ENCODE measurements around the gene MAD1L1. TPM values are rescaled to one million over a fixed set of nuclear protein-coding genes. Genes with fewer than 3 reads are reported as not detected.

Gene MAD1L1
- total RNA-seq, 1 donor from 2014 or later = 16.2 TPM

DNA sequence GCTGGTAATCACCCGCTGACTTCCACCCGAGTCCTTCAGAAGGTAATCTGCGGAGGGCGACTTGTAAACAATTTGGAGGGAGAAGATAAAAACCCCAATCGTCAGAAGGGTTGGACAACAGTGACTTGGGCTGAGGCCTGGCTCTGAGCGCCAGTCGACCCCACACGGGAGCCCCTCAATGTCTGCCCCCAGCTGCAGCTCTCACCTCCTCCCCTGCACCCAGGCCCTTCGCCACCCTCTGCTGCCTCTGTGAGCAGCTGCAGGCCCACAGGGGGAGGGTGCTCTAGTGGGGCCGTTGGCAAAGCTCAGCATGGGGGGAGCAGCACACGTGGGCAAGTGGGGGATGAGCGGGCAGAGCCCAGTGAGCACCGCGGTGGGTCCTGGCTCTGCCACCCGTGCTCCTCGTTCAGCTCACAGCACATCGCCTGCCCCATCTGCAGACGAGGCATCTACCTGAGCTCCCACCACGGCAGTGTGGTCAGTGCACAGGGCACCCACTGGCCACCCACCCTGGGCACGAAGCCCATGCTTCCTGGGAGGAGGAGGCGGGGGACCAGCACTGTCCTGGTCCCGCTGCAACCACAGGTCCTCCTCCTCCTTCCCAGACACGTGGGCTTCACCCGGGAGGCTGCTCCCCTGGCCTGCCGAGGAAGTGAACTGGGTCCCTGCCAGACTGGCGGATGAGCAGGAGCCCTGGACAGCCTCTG, 282.1 kb downstream of the MAD1L1 start:
- H3K27me3 ChIP-seq (ENCODE audit: low read depth) = no peaks in the 10 kb centered on the region
- no peak overlapping the region for H3K4me3 ChIP-seq
- DNase-seq = peak; percentile 20
- H3K9me3 ChIP-seq (replicated peaks) = no peaks in the 10 kb centered on the region
- H3K36me3 ChIP-seq = no peaks in the 10 kb centered on the region
- H3K4me1 ChIP-seq = peaks cover 13% of the 10 kb centered on the region
- TF ChIP-seq, protein P1, sequence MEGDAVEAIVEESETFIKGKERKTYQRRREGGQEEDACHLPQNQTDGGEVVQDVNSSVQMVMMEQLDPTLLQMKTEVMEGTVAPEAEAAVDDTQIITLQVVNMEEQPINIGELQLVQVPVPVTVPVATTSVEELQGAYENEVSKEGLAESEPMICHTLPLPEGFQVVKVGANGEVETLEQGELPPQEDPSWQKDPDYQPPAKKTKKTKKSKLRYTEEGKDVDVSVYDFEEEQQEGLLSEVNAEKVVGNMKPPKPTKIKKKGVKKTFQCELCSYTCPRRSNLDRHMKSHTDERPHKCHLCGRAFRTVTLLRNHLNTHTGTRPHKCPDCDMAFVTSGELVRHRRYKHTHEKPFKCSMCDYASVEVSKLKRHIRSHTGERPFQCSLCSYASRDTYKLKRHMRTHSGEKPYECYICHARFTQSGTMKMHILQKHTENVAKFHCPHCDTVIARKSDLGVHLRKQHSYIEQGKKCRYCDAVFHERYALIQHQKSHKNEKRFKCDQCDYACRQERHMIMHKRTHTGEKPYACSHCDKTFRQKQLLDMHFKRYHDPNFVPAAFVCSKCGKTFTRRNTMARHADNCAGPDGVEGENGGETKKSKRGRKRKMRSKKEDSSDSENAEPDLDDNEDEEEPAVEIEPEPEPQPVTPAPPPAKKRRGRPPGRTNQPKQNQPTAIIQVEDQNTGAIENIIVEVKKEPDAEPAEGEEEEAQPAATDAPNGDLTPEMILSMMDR (IDR thresholded peaks at IDR 0.05; ENCODE audit: borderline replicate concordance) = no peak
- intact Hi-C loops (cut with micrococcal nuclease) = no loop called here
- H3K27ac ChIP-seq (replicated peaks) = no peak overlapping the region

DNA sequence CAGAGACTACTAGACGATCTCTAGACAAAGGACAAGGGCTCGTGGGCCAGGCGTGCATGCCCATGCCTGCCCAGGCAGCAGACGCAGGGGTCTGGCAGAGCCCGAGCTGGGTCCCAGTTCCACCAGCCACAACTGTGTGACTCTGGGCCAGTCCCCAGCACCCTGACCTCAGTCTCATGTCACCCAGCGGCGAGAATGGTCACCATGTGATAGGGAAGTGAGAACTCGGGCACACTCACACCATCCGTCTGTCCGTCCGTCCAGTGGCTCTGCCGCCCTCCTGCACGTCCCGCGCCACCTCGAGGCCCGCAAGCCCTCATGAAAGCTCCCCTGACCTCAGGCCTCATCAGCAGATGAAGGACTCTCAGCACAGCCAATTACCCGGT, 282.7 kb downstream of the MAD1L1 start:
- intact Hi-C loops (cut with micrococcal nuclease) = no loop called here
- no peak for DNase-seq
- Histone ChIP-seq H3K4me1 (peaks cover 13% of the 10 kb centered on the region), H3K27me3 (ENCODE audit: low read depth) (no peaks in the 10 kb centered on the region), H3K9me3 (replicated peaks) (no peaks in the 10 kb centered on the region), H3K4me3 (no peak overlapping the region), H3K27ac (replicated peaks) (no peak overlapping the region), H3K36me3 (no peaks in the 10 kb centered on the region)
- TF ChIP-seq, protein P1 (IDR thresholded peaks at IDR 0.05; ENCODE audit: borderline replicate concordance) = no peak

DNA sequence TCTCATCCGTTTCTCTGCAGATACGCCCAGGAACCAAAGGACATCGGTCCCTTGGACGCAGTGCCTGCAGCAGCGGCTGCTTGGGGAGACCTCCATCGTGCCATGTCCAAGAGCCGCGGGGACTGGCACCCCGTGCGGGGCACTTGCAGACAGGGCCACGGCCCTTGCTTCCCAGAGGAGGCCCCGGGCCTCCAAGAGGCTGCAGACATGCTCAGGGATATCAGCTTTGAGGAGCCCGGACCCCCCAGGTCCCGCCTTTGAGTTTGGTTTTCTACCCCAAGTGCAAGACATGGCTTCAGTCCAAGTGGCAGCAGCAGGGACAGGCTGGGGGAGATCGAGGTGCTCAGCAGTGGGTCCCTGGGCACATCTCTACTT, 283.1 kb downstream of the MAD1L1 start:
- H3K36me3 ChIP-seq = no peaks in the 10 kb centered on the region
- intact Hi-C loops (cut with micrococcal nuclease) = no loop called here
- H3K9me3 ChIP-seq (replicated peaks) = no peaks in the 10 kb centered on the region
- no peak overlapping the region for H3K27ac ChIP-seq (replicated peaks)
- no peaks in the 10 kb centered on the region for H3K27me3 ChIP-seq (ENCODE audit: low read depth)
- H3K4me1 ChIP-seq = peaks cover 13% of the 10 kb centered on the region
- DNase-seq = no peak
- no peak overlapping the region for H3K4me3 ChIP-seq
- TF ChIP-seq, protein P1 (IDR thresholded peaks at IDR 0.05; ENCODE audit: borderline replicate concordance) = no peak

DNA sequence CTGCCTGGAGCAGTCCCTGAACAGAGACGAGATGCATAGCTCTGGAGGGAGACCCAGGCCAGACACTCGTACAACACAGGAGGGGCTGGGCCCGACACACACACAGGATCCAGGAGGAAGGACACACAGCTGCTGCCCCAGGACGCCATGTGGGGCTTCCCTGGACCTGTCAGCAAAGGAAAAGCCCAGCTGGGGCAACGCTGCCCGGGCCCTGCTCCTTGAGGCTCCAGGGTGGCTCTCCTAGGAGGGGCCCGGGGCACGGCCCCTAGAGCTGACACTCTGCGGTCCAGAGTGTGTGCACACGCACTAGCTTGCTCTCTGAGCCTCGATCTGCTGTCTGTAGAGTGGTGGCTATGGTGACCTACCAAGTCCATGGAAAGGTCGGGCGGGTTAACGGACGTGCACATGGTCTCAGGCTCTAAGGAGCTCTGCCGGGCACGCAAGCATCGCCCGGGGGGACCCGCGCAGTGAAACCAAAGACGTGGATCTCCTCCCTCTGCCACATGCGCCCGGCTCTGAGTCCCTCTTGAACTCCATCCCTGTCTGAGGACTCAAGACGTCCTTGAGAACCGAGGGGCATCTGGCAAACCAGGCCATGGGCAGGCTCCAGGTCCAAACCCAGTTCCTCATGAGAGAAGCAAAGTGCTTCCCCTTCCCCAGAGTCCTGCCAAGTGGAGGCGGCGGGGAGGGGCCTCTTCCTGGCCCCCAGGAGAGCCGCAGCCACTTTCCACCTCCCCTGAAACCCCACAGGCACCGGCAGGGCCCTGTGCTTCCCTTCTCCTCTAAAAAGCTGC, 283.7 kb downstream of the MAD1L1 start:
- TF ChIP-seq, protein P1 (IDR thresholded peaks at IDR 0.05; ENCODE audit: borderline replicate concordance) = no peak
- intact Hi-C loops (cut with micrococcal nuclease) = no loop called here
- Histone ChIP-seq H3K36me3 (no peaks in the 10 kb centered on the region), H3K4me1 (peaks cover 13% of the 10 kb centered on the region), H3K27ac (replicated peaks) (no peak overlapping the region), H3K4me3 (no peak overlapping the region), H3K9me3 (replicated peaks) (no peaks in the 10 kb centered on the region), H3K27me3 (ENCODE audit: low read depth) (no peaks in the 10 kb centered on the region)
- DNase-seq = peak; percentile 12

DNA sequence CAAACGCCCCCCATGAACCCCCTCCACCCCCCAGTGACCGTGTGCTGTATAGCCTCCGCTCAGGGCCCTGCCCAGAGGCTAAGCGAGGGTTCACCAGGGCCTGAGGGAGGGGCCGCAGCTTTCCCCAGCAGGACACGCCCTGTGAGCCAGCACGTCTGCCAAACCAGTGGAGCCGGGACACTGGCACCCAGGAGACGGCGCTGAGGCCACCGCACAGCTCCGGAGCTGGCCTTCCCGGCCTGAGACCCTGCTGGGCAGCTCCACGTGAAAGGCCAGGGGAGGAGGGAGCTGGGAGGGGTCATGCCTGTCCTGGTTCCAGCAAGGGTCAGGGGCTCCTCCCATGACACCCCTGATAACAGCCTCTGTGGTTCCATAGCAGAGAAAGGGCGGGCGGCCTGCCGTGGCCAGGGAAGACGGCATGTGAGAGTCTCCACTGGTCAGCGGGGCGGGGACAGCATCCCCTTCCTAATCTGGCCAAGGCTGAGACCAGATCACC, 284.4 kb downstream of the MAD1L1 start:
- intact Hi-C loops (cut with micrococcal nuclease) = no loop called here

More for the DNA sequence above, 284.4 kb downstream of the MAD1L1 start:
- peak; percentile 13 for DNase-seq
- TF ChIP-seq, protein P1 (IDR thresholded peaks at IDR 0.05; ENCODE audit: borderline replicate concordance) = no peak
- no peaks in the 10 kb centered on the region for H3K27me3 ChIP-seq (ENCODE audit: low read depth)
- H3K4me3 ChIP-seq = no peak overlapping the region
- H3K27ac ChIP-seq (replicated peaks) = no peak overlapping the region
- peaks cover 14% of the 10 kb centered on the region for H3K4me1 ChIP-seq
- no peaks in the 10 kb centered on the region for H3K36me3 ChIP-seq
- no peaks in the 10 kb centered on the region for H3K9me3 ChIP-seq (replicated peaks)

Data from left ventricle myocardium inferior (tissue), 1 donor.